GM12878 (cell line): Measurements from ENCODE around the gene DACH1. TPM values are rescaled to one million over a fixed set of nuclear protein-coding genes. Genes with fewer than 3 reads are reported as not detected.

Source experiments
- ATAC-seq: fragments of 200-7000 bp; cut with Tn5 transposase; 3 replicates; pipeline ENCODE4 v1.9.1; 2020; ENCODE audit warnings: mild to moderate bottlenecking, moderate library complexity
- BruUV-seq: library from RNA; stranded (reverse); fragments of 400-500 nt; replicated peaks from 2 replicates; lab custom pipeline; 2021; lab: Mats Ljungman, UMichigan
- CTCF ChIA-PET: fragments of 300-600 bp; sonication (Branson Sonifier 250); formaldehyde crosslinking; extraction: SDS; loops from one replicate; lab custom pipeline; 2021; ENCODE audit warnings: inconsistent platforms; lab: Yijun Ruan, JAX
- POLR2A ChIA-PET: fragments of 350-600 bp; formaldehyde crosslinking; extraction: SDS; loops from one replicate; lab custom pipeline; 2021; ENCODE audit warnings: inconsistent platforms; lab: Charles Lee
- RAD21 ChIA-PET: fragments of 300-600 bp; sonication (Branson Sonifier 250); formaldehyde crosslinking; loops from one replicate; lab custom pipeline; 2023; ENCODE audit warnings: antibody characterized with exemption; ENCODE audit not compliant: unreplicated experiment; lab: Charles Lee
- SMC1A ChIA-PET: fragments of 300-600 bp; sonication (Branson Sonifier 250); formaldehyde crosslinking; loops from one replicate; lab custom pipeline; 2023; ENCODE audit not compliant: unreplicated experiment, uncharacterized antibody; lab: Charles Lee
- DNase-seq: peaks from one replicate; pipeline ENCODE4 v3.0.0-alpha.2; 2011; ENCODE audit warnings: low read depth, low spot score
- FAIRE-seq: peaks from 3 replicates; lab custom pipeline; 2011; peaks lifted over from hg19 to GRCh38; lab: Jason Lieb, UNC
- H2AFZ ChIP-seq: 2 replicates; pipeline ENCODE4 v1.6.0; 2011; ENCODE audit warnings: low read depth, low read length, control low read depth; ENCODE audit not compliant: control insufficient read depth
- H3K27ac ChIP-seq: 2 replicates; pipeline ENCODE4 v1.5.1; 2011; ENCODE audit warnings: control low read depth; ENCODE audit not compliant: control insufficient read depth, insufficient read depth
- H3K27me3 ChIP-seq, 2 experiments: replicated peaks in 1 of 2; 2 replicates each; pipeline versions ENCODE4 v1.6.0 to v1.6.1; 2011; ENCODE audit warnings: low read length in 1 of 2; ENCODE audit not compliant: control insufficient read depth in 2 of 2, insufficient read depth in 2 of 2
- H3K36me3 ChIP-seq, 2 experiments: 2 replicates each; pipeline ENCODE4 v1.5.1; 2011; ENCODE audit warnings: low read length in 1 of 2; ENCODE audit not compliant: control insufficient read depth in 2 of 2, insufficient read depth in 2 of 2
- H3K4me1 ChIP-seq: 2 replicates; pipeline ENCODE4 v1.6.1; 2011; ENCODE audit warnings: mild to moderate bottlenecking, low read length, moderate library complexity, mixed read lengths; ENCODE audit not compliant: control insufficient read depth, insufficient read depth
- H3K4me2 ChIP-seq: 2 replicates; pipeline ENCODE4 v1.6.0; 2011; ENCODE audit warnings: control low read depth; ENCODE audit not compliant: control insufficient read depth, insufficient read depth
- H3K4me3 ChIP-seq: fragments of 200-600 bp; sonication (generic); 2 replicates; pipeline ENCODE4 v1.5.1; 2016
- H3K79me2 ChIP-seq: 2 replicates; pipeline ENCODE4 v1.6.0; 2011; ENCODE audit warnings: low read length; ENCODE audit not compliant: control insufficient read depth, insufficient read depth
- H3K9ac ChIP-seq: 2 replicates; pipeline ENCODE4 v1.8.0; 2011; ENCODE audit warnings: low read length, control low read depth, mixed read lengths; ENCODE audit not compliant: control insufficient read depth, insufficient read depth
- H3K9me3 ChIP-seq: replicated peaks from 3 replicates; pipeline ENCODE4 v1.5.1; 2011; ENCODE audit warnings: mild to moderate bottlenecking, low read length; ENCODE audit not compliant: control insufficient read depth, insufficient read depth
- H4K20me1 ChIP-seq: 2 replicates; pipeline ENCODE4 v1.6.0; 2011; ENCODE audit not compliant: control insufficient read depth, insufficient read depth
- CHD4 ChIP-seq: fragments of 200-600 bp; sonication (generic); IDR thresholded peaks from 2 replicates; pipeline ENCODE4 v1.6.1; 2016; ENCODE audit warnings: mild to moderate bottlenecking
- DPF2 ChIP-seq: fragments of 450-650 bp; IDR thresholded peaks from 2 replicates; pipeline ENCODE4 v1.6.1; 2017; ENCODE audit warnings: mild to moderate bottlenecking
- ESRRA ChIP-seq: IDR thresholded peaks from 2 replicates; pipeline ENCODE4 v1.6.1; 2012; ENCODE audit warnings: mild to moderate bottlenecking, low read length, improper control_type of control experiment
- GATAD2B ChIP-seq: fragments of 450-650 bp; conservative IDR thresholded peaks from 2 replicates; pipeline ENCODE4 v1.6.1; 2017; ENCODE audit warnings: low read depth, mild to moderate bottlenecking, moderate library complexity
- HDGF ChIP-seq: fragments of 450-650 bp; IDR thresholded peaks from 2 replicates; pipeline ENCODE4 v1.6.1; 2016; ENCODE audit warnings: antibody characterized with exemption
- IKZF1 ChIP-seq: fragments of 450-650 bp; conservative IDR thresholded peaks from 2 replicates; pipeline ENCODE4 v1.6.1; 2017; ENCODE audit warnings: antibody characterized with exemption, mild to moderate bottlenecking
- IKZF2 ChIP-seq, 2 experiments: fragments of 450-650 bp; IDR thresholded peaks; 2 replicates each; pipeline ENCODE4 v1.6.1; 2017; ENCODE audit warnings: mild to moderate bottlenecking in 2 of 2, moderate library complexity in 2 of 2
- POLR2AphosphoS5 ChIP-seq: IDR thresholded peaks from 2 replicates; pipeline ENCODE4 v1.6.1; 2011; ENCODE audit warnings: mild to moderate bottlenecking, low read length, inconsistent platforms
- POU2F2 ChIP-seq: IDR thresholded peaks from 3 replicates; pipeline ENCODE4 v1.6.1; 2011; ENCODE audit warnings: low read depth, mild to moderate bottlenecking, low read length, borderline replicate concordance
- RCOR1 ChIP-seq: conservative IDR thresholded peaks from 2 replicates; pipeline ENCODE4 v1.6.1; 2012; ENCODE audit warnings: low read depth, low read length, improper control_type of control experiment
- SMC3 ChIP-seq: IDR thresholded peaks from 2 replicates; pipeline ENCODE4 v1.6.1; 2011; ENCODE audit warnings: low read length, improper control_type of control experiment, borderline replicate concordance
- SP1 ChIP-seq: IDR thresholded peaks from one replicate; pipeline ENCODE4 v1.6.1; 2011; ENCODE audit warnings: low read depth, low read length
- SPI1 ChIP-seq: IDR thresholded peaks from 2 replicates; pipeline ENCODE4 v1.6.1; 2011; ENCODE audit warnings: low read depth, mild to moderate bottlenecking, low read length, moderate library complexity, borderline replicate concordance; ENCODE audit not compliant: insufficient read depth
- TBL1XR1 ChIP-seq: IDR thresholded peaks from 2 replicates; pipeline ENCODE4 v1.6.1; 2012; ENCODE audit warnings: low read depth, low read length, improper control_type of control experiment
- TCF7 ChIP-seq: IDR thresholded peaks from 2 replicates; pipeline ENCODE4 v1.6.1; 2014; ENCODE audit warnings: antibody characterized with exemption, borderline replicate concordance
- ZNF24 ChIP-seq: fragments of 450-650 bp; IDR thresholded peaks from 2 replicates; pipeline ENCODE4 v1.6.1; 2017; ENCODE audit warnings: antibody characterized with exemption, mild to moderate bottlenecking
- WGBS: methylation state at CpG from one replicate; pipeline ENCODE4 v1.1.6; 2016; ENCODE audit warnings: low lambda C conversion rate; ENCODE audit not compliant: insufficient replicate concordance, insufficient coverage; ENCODE audit errors: missing lambda C conversion rate; 5-methylcytosine and 5-hydroxymethylcytosine counted together
- in situ Hi-C: fragments of 300-500 bp; cut with MboI; formaldehyde crosslinking; loops from 9 replicates; pipeline ENCODE4 v1.14.3; 2018; ENCODE audit warnings: mixed read lengths
- intact Hi-C: fragments of 100-400 bp; cut with micrococcal nuclease; formaldehyde crosslinking; loops from one replicate; pipeline ENCODE4 v1.14.2; 2022; ENCODE audit not compliant: unreplicated experiment
- polyA plus RNA-seq, 11 experiments: library from polyadenylated mRNA; depleted of rRNA in 4 of 11; unstranded in 6 of 11; stranded (reverse) in 5 of 11; fragments of >200 nt; fragmentation: Nextera tagmentation in 4 of 11; fragmentation: Illumina TruSeq in 1 of 11; extraction: Ambion mirVana in 4 of 11; extraction: Trizol in 1 of 11; gene quantifications; 1 replicate in 1 of 11; 2 replicates in 10 of 11; pipeline versions ENCODE4 v1.2.1 to v1.2.3, GENCODE V29; 2011 to 2016; ENCODE audit warnings: inconsistent platforms in 2 of 11, missing spikeins in 2 of 11, low read depth in 1 of 11
- total RNA-seq, 4 experiments: library from RNA; depleted of rRNA in 3 of 4; stranded (reverse); fragments of >200 nt in 3 of 4; fragmentation: Illumina TruSeq in 1 of 4; extraction: Trizol in 1 of 4; gene quantifications; 2 replicates each; pipeline versions ENCODE4 v1.2.1 to v1.2.3, GENCODE V29; 2013 to 2021
- TF ChIP-seq, protein P1 (sequence below): fragments of 450-650 bp; IDR thresholded peaks from 2 replicates; pipeline ENCODE4 v1.6.1; 2017; ENCODE audit warnings: mild to moderate bottlenecking, low read depth, inconsistent platforms; ENCODE audit not compliant: poor library complexity, severe bottlenecking
- TF ChIP-seq, protein P2 (sequence below): fragments of 450-650 bp; conservative IDR thresholded peaks from 2 replicates; pipeline ENCODE4 v1.6.1; 2017; ENCODE audit warnings: mild to moderate bottlenecking, moderate library complexity
- TF ChIP-seq, protein P3 (sequence below): fragments of 450-650 bp; IDR thresholded peaks from 2 replicates; pipeline ENCODE4 v1.6.1; 2016; ENCODE audit warnings: mild to moderate bottlenecking, moderate library complexity, borderline replicate concordance

DACH1 gene
- total and polyA plus RNA-seq, 10 of the 15 experiments (the other 5 are each of a cell fraction or from before 2014, with no cell fraction given), result 0.05 TPM; not detected in 9

DNA sequence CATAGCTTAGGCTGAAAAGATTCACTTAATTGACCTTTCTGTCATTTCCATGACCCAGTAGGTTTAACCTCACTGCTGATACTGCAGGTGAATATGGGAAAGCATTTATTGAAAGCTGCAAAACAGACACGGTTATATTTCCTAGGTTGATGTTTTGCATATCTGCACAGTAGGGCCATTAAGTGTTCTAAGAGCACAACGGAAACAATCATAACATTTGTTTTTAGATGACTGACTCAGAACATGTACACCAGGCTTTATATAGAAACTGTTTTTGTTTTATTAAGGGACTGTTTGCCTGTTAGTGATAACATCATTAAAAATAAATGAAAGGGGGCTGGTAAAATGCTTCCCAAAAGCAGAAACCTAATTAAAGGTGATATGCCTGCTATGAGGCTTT, 367.8 kb downstream of the DACH1 start:
- H3K4me3 ChIP-seq, result no peak overlapping the region
- no peak overlapping the region for H2AFZ ChIP-seq
- H3K4me2 ChIP-seq, result no peak overlapping the region
- ChIA-PET CTCF (no interaction called here), POLR2A (interaction anchor here (0.6 kb wide), 1 partner anchor 14 kb away, joined by 4 read pairs; no protein-coding TSS in a partner anchor), RAD21 (no interaction called here), SMC1A (no interaction called here)
- in situ Hi-C loops, result no loop called here
- no peaks in the 10 kb centered on the region for H3K79me2 ChIP-seq
- no peaks in the 10 kb centered on the region for H3K9me3 ChIP-seq
- no peak for DNase-seq
- FAIRE-seq, result no peak
- H3K36me3 ChIP-seq, result no peaks in the 10 kb centered on the region
- no peaks in the 10 kb centered on the region for H3K27me3 ChIP-seq
- no TSS peak for BruUV-seq
- intact Hi-C loops, result no loop called here
- ATAC-seq, result no peak
- H3K9ac ChIP-seq, result no peak overlapping the region
- H3K4me1 ChIP-seq, result no peaks in the 10 kb centered on the region
- H4K20me1 ChIP-seq, result no peaks in the 10 kb centered on the region
- WGBS, result 0% methylated on average over 2 of the region's 2 CpGs
- no peak overlapping the region for H3K27ac ChIP-seq
- TF ChIP-seq IKZF2 (IDR thresholded peaks at IDR 0.05), result no peak
- no peak for TF ChIP-seq GATAD2B
- TF ChIP-seq, protein P1, sequence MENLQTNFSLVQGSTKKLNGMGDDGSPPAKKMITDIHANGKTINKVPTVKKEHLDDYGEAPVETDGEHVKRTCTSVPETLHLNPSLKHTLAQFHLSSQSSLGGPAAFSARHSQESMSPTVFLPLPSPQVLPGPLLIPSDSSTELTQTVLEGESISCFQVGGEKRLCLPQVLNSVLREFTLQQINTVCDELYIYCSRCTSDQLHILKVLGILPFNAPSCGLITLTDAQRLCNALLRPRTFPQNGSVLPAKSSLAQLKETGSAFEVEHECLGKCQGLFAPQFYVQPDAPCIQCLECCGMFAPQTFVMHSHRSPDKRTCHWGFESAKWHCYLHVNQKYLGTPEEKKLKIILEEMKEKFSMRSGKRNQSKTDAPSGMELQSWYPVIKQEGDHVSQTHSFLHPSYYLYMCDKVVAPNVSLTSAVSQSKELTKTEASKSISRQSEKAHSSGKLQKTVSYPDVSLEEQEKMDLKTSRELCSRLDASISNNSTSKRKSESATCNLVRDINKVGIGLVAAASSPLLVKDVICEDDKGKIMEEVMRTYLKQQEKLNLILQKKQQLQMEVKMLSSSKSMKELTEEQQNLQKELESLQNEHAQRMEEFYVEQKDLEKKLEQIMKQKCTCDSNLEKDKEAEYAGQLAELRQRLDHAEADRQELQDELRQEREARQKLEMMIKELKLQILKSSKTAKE, result no peak
- TF ChIP-seq CHD4, result no peak
- no peak for TF ChIP-seq DPF2
- TF ChIP-seq TCF7, result no peak
- no peak for TF ChIP-seq SMC3
- TF ChIP-seq TBL1XR1, result no peak
- TF ChIP-seq, protein P2, sequence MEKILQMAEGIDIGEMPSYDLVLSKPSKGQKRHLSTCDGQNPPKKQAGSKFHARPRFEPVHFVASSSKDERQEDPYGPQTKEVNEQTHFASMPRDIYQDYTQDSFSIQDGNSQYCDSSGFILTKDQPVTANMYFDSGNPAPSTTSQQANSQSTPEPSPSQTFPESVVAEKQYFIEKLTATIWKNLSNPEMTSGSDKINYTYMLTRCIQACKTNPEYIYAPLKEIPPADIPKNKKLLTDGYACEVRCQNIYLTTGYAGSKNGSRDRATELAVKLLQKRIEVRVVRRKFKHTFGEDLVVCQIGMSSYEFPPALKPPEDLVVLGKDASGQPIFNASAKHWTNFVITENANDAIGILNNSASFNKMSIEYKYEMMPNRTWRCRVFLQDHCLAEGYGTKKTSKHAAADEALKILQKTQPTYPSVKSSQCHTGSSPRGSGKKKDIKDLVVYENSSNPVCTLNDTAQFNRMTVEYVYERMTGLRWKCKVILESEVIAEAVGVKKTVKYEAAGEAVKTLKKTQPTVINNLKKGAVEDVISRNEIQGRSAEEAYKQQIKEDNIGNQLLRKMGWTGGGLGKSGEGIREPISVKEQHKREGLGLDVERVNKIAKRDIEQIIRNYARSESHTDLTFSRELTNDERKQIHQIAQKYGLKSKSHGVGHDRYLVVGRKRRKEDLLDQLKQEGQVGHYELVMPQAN, result no peak
- no peak for TF ChIP-seq HDGF
- TF ChIP-seq ZNF24, result no peak
- no peak for TF ChIP-seq RCOR1
- no peak for TF ChIP-seq SPI1
- TF ChIP-seq, protein P3, sequence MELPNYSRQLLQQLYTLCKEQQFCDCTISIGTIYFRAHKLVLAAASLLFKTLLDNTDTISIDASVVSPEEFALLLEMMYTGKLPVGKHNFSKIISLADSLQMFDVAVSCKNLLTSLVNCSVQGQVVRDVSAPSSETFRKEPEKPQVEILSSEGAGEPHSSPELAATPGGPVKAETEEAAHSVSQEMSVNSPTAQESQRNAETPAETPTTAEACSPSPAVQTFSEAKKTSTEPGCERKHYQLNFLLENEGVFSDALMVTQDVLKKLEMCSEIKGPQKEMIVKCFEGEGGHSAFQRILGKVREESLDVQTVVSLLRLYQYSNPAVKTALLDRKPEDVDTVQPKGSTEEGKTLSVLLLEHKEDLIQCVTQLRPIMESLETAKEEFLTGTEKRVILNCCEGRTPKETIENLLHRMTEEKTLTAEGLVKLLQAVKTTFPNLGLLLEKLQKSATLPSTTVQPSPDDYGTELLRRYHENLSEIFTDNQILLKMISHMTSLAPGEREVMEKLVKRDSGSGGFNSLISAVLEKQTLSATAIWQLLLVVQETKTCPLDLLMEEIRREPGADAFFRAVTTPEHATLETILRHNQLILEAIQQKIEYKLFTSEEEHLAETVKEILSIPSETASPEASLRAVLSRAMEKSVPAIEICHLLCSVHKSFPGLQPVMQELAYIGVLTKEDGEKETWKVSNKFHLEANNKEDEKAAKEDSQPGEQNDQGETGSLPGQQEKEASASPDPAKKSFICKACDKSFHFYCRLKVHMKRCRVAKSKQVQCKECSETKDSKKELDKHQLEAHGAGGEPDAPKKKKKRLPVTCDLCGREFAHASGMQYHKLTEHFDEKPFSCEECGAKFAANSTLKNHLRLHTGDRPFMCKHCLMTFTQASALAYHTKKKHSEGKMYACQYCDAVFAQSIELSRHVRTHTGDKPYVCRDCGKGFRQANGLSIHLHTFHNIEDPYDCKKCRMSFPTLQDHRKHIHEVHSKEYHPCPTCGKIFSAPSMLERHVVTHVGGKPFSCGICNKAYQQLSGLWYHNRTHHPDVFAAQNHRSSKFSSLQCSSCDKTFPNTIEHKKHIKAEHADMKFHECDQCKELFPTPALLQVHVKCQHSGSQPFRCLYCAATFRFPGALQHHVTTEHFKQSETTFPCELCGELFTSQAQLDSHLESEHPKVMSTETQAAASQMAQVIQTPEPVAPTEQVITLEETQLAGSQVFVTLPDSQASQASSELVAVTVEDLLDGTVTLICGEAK, result no peak
- no peak for TF ChIP-seq POLR2AphosphoS5
- TF ChIP-seq IKZF1, result no peak
- no peak for TF ChIP-seq POU2F2
- no peak for TF ChIP-seq ESRRA
- TF ChIP-seq SP1, result no peak
